Measurements from ENCODE around the gene DNAH7.

DNAH7 gene

DNA sequence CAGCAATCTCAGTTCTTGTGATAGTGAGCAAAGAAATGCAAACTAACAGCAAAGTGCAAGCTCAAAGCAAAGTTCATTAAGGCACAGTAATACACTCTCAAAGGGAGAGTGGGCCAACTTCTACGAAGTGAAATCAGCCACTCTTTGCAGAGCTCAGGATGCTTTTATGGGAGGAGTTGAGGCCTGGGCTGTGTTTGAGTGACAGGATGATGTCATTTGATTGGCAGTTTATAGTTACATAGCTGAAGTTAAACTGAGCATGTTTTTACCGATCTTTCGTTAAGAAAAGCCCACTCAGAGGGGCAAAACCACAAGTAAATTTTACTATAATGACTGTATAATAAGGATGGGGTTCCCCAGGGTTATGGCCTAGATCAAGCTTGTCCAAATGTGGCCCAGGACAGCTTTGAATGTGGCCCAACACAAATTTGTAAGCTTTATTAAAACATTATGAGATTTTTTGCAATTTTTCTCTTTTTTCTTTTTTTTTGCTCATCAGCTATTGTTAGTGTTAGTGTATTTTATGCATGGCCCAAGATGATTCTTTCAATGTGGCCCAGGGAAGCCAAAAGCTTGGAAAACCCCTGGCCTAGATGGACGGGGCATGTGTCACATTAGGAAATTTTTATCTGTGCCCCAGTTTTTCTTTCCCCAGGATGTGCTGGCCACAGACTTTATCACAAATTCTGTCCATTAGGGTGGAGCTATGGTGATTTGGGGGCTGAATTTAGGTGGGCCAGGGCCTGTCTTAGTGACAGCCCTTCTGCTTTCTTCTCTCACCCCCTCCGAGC lies 8.3 kb upstream of the DNAH7 start:
- no peak for DNase-seq

DNA sequence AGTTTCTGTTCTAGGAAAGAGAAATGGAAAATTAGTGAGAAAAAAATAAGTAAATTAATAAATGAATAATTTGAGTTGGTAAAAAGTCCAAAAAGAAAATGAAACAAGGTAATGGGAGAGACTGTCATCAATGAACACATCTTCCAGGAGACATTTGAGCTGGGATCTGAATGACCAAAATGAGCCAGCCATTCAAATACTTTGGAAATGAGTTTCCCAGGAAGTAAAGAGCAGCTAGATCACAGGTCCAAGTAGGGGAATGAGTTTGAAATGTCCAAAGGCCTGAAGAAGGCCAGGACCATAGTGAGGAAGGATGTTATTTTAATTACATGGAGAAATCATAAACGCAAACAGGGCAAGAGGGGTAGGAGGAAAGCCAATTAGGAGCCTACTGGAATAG lies 6.6 kb upstream of the DNAH7 start:
- no peak for DNase-seq

DNA sequence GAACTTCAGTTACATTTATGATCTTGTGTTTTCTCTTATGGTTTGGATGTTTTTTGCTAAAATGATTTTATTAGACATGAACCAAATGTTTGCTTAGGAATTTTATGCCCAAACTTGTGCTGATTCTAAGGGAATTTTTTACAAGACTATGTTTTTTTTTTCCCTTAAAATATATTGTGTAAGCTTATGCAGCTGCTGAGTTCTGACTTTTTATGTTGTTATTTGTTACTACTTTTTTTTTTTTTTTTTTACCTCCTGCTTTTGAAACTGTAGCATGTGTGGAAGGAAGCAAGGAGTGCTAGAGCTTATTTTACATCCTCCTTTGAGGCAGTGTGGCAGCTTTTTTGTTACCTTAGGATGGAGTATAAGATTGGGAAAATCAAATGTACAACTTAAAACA lies 6.0 kb upstream of the DNAH7 start:
- no peak for DNase-seq

DNA sequence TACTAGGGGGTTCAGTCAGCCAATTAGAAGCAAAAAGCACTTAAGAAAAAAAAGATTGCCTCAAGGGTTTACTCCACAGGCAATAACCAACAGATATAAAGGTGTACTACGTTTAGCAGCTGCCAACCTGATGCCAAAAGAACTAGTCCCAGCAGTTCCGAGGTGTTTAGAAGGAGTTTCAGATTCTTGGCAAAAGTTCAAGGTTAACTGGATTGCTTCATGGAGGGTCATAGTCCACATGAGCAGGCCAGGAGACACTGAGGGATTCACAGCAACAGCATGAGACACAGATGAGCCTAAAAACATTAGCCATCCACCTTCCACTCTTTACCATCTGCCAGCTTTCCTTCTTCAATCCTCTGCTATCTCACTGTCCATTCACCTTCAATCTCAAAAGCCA lies 4.9 kb upstream of the DNAH7 start:
- no peak for DNase-seq

DNA sequence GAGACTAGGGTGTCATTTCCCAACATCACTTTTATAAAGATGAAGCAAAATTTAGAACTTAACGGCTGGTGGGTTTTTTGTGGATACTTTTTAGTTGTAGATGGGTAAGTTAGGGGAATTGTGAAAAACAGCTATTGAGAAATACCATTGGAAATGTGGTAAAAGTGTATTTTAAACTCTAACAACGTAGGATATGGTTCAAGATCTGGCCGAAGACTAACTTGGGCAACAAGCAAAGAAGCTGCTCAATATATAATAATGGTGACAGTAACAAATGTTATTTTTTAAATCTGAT lies 1.6 kb downstream of the DNAH7 start:
- no peak for DNase-seq

DNA sequence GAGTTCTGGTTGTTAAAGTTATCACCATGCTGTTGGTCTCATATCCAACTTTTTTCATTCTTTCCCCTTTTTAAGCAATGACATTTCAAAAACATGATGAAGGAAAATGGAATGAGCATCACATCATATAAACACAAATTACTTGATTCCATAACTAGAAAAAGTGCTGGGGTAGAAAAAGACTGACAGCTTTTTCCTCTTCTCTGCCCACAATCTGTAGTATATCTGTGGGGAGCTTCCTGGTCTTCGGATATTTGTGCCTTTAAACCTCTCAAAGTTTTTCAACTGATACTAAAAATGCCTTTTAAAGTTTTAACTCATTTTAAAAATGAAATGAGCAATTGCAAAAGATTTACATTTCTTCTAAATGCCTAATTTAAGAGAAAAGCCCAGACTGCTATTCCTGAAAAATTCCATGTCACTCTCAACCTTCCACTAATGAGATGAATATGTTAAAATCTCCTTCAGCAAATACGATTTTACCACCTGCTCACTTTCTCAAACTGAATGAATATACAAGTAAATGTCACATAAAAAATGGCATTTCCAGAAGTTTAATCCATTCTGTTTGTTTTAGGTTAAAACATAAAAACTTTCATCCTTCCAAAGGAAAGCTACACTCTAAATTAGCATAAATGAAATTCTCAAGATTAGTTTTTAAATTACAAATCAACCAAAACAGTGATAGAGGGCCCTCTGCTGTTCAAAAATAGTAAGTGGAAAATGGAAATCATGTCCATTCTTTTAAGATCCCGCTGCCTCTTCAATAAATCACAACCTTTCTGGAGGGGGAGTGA lies 2.1 kb downstream of the DNAH7 start:
- DNase-seq, result no peak

DNA sequence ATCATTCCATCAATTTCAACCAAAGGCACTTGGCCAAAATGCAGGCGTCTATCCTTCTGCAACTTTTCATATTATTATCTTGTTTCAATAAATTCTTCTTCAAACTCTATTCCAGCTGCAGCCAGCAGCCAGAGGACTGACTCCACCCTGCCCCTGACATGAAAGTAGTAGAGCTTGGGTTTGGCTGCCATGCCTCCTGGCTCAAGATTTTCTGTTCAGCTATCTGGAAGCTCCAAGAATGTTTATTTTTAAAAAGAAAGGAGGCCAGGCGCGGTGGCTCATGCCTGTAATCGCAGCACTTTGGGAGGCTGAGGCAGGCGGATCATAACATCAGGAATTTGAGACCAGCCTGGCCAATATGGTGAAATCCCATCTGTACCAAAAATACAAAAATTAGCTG lies 4.9 kb downstream of the DNAH7 start:
- no peak for DNase-seq

DNA sequence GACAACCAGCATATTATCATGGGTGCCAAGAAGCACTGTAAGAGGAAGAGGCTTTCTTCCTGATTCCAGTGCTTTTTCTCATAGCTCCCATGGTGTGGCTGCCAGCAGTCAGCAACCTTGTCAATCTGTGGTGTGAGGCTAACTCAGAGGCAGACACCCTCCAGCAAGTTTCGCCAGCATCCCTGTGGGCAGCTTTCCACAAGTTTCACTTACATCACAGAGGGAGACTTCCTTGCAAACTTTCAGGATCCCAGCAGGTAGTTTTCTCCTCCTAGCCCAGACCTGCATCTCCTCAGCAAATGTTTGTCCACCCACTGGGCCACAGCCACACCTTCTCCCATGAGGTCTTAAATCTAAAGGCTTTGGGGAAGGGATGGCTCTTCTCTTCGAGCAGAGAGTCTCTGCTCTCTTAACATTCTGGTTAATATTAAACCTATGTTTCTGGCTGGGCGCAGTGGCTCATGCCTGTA lies 9.1 kb downstream of the DNAH7 start:
- DNase-seq, result no peak

DNA sequence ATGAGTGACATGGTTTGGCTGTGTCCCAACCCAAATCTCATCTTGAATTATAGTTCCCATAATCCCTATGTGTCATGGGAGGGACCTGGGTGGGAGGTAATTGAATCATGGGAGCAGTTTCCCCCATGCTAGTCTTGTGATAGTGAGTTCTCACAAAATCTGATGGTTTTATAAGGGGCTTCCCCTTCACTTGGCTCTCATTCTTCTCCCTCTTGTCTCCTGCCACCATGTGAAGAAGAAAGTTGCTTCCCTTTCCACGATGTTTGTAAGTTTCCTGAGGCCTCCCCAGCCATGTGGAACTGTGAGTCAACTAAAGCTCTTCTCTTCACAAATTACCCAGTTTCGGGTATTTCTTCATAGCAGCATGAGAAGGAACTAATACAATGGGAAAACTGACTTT lies 14.0 kb downstream of the DNAH7 start:
- DNase-seq, result no peak

DNA sequence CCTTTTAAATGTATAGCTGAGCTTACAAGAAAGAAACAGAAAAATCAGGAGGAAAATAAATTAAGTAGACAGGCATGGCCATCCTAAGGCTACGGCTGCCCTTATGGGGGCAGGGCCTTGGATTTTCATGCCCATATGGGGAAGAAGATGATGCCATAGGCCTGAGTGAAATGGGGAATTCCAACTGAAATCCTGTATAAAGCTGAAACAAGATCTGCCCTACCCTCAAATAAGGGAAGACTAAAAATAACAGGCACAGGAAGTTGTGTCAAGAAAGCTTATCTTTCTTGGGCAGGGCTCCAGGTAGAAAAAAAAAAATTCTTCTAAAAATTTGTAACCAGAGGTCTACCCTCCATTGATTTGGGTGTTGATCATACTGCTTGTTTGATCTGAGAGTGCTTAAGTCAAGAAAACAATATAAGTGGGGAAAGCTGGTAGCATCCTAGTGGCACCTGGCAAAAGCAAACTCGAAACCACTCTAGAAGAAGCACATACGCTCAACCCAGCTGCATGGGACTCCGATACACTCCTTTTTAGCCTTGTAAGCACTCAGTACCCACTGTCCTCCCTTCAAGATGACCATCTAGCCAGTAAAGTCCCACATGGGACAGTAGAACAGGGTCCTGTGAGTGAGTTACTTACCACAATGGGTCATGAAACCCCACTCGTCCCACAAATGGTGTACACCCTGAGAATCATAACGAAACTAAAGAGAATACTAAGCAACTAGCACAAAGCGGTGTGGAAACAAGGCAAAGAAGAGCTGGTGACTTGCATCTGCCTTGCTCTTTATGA lies 22.3 kb downstream of the DNAH7 start:
- DNase-seq, result no peak

DNA sequence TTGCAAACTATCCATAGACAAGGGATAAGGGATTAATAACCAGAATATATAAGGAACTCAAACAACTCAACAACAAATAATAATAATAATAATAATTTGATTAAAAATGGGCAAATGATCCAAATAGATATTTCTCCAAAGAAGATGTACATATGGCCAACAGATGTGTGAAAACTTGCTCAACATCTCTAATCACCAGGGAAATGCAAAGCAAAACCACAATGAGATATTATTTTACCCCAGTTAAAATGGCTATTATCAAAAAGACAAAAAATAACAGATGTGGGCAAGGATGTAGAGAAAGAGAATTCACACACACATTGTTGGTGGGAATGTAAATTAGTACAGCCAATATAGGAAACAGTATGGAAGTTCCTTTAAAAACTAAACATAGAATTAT lies 26.9 kb downstream of the DNAH7 start:
- no peak for DNase-seq

DNA sequence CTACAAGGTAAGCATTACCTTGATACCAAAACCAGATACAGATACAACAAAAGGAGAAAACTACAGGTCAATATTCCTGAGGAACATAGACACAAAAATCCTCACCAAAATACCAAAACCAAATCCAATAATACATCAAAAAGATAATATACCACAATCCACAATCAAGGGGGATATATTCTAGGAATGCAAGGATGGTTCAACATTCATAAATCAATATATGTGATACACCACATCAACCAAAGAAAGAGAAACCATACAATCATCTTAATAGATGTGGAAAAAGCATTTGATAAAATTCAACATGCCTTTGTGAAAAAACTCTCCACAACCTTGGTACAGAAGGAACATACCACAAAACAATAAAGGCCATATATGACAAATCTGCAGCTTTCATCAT lies 28.4 kb downstream of the DNAH7 start:
- DNase-seq, result no peak

DNA sequence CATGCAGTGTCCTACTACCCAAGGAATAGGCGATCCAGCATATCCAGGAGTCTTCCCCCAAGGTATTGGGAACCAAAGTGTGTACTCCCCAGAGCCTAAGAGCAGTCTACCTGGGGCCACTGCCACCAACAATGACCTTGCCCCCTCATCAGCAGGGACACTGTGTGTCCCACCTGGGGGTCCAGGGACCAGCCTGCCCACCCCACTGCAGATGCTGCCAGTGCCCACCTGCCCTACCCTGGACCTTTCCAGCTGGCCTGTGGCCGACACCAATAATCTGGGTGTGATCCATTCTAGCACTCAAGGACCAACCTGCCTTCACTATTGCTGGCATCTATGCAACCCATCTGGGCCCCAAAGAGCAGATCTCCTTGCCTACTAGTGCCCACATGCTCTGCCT lies 32.2 kb downstream of the DNAH7 start:
- no peak for DNase-seq

DNA sequence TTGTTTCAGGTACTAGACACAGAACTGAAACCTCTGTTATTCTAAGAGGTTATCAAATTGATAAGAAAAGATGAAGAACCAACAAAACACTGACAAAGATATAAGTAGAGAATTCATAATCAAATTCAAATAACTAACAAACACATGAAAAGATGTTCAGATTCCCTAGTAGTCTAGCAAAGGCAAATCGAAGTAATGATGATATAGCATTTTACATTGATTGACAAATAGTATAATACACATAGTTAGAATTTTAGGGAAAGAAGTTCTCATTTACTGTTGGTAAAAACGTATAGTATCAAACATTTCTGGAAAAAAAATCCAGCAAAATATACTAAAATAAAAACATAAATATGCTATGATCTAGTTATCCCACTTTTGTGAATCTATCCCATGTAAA lies 50.6 kb downstream of the DNAH7 start:
- no peak for DNase-seq

DNA sequence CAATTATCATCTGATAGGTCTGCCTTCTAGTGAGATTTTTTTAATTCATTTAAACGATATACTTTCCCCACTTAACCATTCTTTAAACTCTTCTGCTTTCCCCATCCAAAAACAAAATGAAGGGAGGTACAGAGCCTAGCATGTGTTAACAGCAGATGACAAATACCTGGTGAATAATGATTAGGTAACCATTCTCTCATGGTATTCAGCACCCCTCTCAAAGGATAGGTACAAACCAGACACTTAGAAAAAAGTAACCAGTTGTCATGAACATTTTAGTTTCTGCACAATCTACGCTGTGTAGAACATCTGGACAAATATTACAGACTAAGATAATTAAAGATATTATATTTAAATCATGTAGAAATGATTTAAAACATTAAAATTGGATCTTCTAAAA lies 56.3 kb downstream of the DNAH7 start:
- no peak for DNase-seq

DNA sequence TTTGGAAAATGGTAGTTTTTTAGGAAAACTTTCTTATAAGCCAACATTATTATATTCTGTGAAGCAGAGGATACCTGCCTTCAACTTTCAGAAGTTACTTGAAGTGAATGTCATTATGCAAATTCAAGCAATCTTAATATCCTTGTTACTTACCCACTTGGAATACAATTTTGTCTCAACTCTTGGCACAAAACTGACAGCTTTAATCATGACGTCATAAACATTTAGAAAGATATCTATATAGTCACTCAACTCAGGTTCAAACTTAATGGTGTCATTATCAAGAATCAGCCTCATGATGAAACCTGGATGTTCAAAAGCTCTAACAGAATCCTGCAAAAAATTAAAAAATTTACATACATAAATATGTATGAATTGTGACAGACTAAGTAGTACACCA lies 68.1 kb downstream of the DNAH7 start:
- DNase-seq, result no peak

DNA sequence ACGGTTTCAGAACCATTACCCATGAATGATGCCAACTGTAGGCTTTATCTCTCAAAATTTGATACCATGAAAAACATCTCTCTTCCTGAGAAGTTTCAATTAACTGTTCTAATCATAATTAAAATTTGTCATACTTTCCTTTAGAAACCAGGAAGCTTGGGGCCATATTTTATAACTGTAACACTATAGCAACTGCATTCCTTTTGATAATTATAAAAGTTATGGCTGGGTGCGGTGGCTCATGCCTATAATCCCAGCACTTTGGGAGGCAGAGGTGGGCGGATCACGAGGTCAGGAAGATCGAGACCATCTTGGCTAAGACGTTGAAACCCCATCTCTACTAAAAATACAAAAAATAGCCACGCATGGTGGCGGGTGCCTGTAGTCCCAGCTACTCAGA lies 70.6 kb downstream of the DNAH7 start:
- DNase-seq, result no peak

DNA sequence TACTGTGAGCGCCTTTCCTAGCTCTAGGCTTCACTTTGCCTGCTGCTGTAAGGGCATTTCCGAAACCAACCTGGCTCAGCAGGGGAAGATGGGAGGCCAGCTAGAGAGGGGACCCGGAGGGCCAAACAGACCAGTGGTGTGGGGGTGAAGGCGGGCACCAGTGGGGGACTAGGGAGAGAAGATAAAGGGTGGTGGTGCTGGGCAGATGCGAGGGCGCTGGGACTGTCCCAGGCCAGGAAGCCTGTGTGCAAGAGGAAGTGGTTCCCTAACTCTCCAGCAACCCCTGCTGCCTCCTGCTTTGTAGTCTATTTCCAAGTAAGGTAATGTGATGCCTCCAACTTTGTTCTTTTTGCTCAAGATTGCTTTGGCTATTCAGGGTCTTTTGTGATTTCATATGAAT lies 73.1 kb downstream of the DNAH7 start:
- DNase-seq, result no peak

DNA sequence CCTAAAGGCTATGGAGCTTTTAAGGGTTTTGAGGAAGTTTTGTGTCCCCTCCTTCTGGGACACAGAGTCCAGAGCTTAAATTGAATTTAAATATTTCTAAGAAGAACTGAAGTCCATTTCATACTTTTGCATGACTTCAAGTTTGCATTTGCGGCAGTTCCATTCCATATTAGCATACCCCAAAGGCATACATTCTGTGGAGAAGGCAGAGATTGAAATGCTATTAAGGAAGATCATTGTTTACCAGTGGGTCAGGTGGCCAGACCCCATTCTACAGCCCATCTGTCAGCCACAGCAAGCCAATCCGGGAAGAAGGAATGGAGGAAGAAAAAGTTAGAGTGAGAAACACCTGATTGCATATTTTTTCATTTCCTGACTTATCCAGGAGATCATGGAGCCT lies 75.0 kb downstream of the DNAH7 start:
- DNase-seq, result no peak

DNA sequence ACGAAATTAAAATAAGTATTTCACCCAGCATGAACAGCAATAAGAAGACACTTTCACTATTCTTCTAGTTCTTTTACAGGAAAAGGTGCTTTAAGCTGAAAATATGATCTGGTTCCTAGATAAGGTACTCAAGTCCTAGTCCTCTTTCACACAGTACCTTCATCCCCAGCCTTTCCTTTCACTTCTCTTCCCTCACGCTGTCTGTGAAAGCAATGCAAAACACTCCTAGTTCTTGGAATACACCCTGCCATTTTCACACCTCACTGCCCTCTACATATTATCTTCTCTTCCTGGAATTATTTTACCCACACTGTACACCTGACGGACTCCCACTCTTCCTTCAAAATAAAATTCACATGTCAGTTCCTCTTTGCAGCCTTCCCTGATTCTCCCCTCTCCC lies 82.9 kb downstream of the DNAH7 start:
- DNase-seq, result no peak

DNA sequence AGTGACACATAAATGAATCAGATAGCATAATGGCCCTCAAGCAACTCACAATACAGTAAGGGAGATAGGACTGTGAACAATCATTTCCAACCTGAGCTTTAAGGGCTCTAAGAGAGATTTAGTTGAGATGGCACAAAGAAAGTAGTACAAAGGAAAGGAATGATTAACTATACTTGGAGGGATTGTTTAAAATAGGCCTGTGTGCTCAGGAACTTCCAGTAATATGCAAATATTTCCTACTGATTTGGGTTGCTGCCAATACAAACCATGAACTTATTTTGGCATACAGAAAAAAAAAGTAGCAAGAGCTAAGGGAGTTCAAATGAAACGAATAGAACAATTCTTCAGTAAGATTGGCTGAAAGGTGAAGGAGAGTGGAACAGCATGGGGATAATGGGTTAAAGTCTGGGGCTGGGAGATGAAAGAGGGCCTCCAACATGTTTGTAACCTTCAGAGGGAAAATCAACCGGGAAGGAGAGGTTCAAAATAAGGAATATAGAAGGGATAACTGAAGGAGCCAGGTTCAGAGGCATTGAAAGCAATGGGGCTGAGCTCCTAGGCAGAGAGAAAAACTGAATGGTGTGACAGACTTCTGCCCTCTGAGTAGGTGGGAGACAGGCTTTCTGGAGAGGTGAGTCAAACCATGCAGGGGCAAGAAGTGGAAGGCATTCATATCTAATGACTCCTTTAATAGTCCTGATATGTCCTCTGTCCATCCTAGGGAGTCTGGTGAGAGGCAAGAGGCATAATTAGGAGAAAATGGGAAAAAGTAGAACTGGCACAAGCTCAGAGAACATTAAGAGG lies 83.5 kb downstream of the DNAH7 start:
- DNase-seq, result no peak

DNA sequence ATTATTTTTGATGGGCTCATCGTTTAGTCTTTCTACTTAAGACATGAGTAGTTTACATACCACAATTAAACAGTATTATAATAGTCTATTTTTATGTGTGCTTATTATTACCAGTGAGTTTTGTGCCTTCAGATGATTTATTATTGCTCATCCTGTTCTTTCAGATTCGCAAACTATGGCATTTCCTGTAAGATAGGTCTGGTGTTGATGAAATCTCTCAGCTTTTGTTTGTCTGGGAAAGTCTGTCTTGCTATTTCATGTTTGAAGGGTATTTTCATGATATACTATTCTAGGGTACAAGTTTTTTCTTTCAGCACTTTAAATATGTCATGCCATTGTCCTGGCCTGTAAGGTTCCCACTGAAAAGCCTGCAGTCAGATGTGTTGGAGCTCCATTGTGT lies 101.3 kb downstream of the DNAH7 start:
- no peak for DNase-seq

DNA sequence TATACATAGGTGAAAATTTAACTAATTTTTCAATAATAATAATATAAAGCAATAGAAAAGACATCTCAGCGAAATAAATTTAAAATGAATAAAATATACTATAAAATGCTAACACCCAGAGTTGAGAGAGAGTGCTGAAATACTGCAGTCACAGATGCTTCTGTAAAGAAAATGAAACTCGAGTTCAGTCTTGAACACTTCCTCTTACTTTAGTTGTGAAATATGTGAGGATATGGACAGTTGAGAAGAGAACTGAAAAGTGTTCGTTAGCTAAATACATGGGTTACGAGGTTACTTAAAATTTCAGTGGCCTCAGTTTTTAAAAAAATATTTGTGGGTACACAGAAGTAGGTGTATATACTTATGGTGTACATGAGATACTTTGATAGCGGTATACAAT lies 106.8 kb downstream of the DNAH7 start:
- no peak for DNase-seq

All from stimulated activated naive CD4-positive, alpha-beta T cell treated with Interleukin-2 at 50 U/mL for 16 hours (primary cell).